Body of pancreas (tissue), 4 donors: ENCODE measurements around the gene NEDD4L. TPM values are rescaled to one million over a fixed set of nuclear protein-coding genes. Genes with fewer than 3 reads are reported as not detected.

ENCODE experiments used
- ATAC-seq: fragments of 150-250 bp; one replicate; pipeline ENCODE4 v1.9.1; 2016
- DNase-seq, 4 donors: peaks; one replicate each; pipeline ENCODE4 v3.0.0-alpha.2; 2019
- H3K27ac ChIP-seq, 4 donors: fragments of 200-600 bp; sonication (generic); 1 replicate in 3 of 4; 2 replicates in 1 of 4; pipeline versions ENCODE4 v1.5.1 to v1.6.1; 2016 to 2019; ENCODE audit warnings: mild to moderate bottlenecking in 1 of 4, mixed read lengths in 1 of 4, moderate library complexity in 1 of 4
- H3K27me3 ChIP-seq, 2 donors: fragments of 200-600 bp; sonication (generic); one replicate each; pipeline ENCODE4 v1.6.0; 2016; ENCODE audit warnings: mild to moderate bottlenecking in 1 of 2
- H3K36me3 ChIP-seq, 2 donors: fragments of 200-600 bp; sonication (generic); replicated peaks in 1 of 2; 2 replicates each; pipeline ENCODE4 v1.5.1; 2016; ENCODE audit warnings: low read depth in 2 of 2; ENCODE audit not compliant: insufficient read depth in 1 of 2
- H3K4me1 ChIP-seq: fragments of 200-600 bp; sonication (generic); one replicate; pipeline ENCODE4 v1.6.0; 2016
- H3K4me3 ChIP-seq, 2 donors: fragments of 200-600 bp; sonication (generic); 1 replicate in 1 of 2; 2 replicates in 1 of 2; pipeline ENCODE4 v1.5.1; 2016 to 2019
- H3K9me3 ChIP-seq, 3 donors: fragments of 200-600 bp; sonication (generic); 1 replicate in 2 of 3; 2 replicates in 1 of 3; pipeline ENCODE4 v1.5.1; 2016
- POLR2A ChIP-seq, 3 donors: fragments of 450-650 bp; IDR thresholded peaks; one replicate each; pipeline ENCODE4 v1.6.1; 2016; ENCODE audit warnings: antibody characterized with exemption in 3 of 3, mild to moderate bottlenecking in 2 of 3
- WGBS, 2 donors: methylation state at CpG; one replicate each; pipeline ENCODE4 v1.1.5; 2017; 5-methylcytosine and 5-hydroxymethylcytosine counted together
- intact Hi-C: fragments of 100-400 bp; cut with DNase I; formaldehyde crosslinking; loops from one replicate; pipeline ENCODE4 v1.15.1; 2023
- total RNA-seq, 2 donors: library from RNA; depleted of rRNA; stranded (reverse); fragments of >200 nt; gene quantifications; one replicate each; pipeline ENCODE4 v1.1.0, GENCODE V29; 2016
- TF ChIP-seq, protein P1 (sequence below), 7 experiments: fragments of 450-650 bp in 4 of 7; fragments of 200-600 bp in 3 of 7; sonication (generic) in 3 of 7; IDR thresholded peaks; one replicate each; pipeline ENCODE4 v1.5.1; 2016 to 2019; ENCODE audit warnings: antibody characterized with exemption in 7 of 7

NEDD4L gene
- total RNA-seq, 2 donors from 2014 or later = 105 to 108 TPM

- Histone ChIP-seq H3K4me1 (peaks cover 9% of the 10 kb centered on the region), H3K4me3 (no peak overlapping the region), H3K27ac (no peak overlapping the region), H3K36me3 (peaks cover 0 to 15% of the 10 kb centered on the region in 2 donors), H3K27me3 (no peaks in the 10 kb centered on the region), H3K9me3 (no peaks in the 10 kb centered on the region)
- intact Hi-C loops = loop anchor here (5.0 kb wide), 1 partner anchor 96 kb away; no protein-coding TSS in a partner anchor
- WGBS, 2 donors = 92 to 95% methylated on average over 10 of the region's 10 CpGs
- DNase-seq (no peak), ATAC-seq (no peak)
- TF ChIP-seq, protein P1, sequence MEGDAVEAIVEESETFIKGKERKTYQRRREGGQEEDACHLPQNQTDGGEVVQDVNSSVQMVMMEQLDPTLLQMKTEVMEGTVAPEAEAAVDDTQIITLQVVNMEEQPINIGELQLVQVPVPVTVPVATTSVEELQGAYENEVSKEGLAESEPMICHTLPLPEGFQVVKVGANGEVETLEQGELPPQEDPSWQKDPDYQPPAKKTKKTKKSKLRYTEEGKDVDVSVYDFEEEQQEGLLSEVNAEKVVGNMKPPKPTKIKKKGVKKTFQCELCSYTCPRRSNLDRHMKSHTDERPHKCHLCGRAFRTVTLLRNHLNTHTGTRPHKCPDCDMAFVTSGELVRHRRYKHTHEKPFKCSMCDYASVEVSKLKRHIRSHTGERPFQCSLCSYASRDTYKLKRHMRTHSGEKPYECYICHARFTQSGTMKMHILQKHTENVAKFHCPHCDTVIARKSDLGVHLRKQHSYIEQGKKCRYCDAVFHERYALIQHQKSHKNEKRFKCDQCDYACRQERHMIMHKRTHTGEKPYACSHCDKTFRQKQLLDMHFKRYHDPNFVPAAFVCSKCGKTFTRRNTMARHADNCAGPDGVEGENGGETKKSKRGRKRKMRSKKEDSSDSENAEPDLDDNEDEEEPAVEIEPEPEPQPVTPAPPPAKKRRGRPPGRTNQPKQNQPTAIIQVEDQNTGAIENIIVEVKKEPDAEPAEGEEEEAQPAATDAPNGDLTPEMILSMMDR (IDR thresholded peaks at IDR 0.05) = no peak
Observed at GRCh38 chr18:58396144-58396543, 352.1 kb downstream of the NEDD4L start.

DNA sequence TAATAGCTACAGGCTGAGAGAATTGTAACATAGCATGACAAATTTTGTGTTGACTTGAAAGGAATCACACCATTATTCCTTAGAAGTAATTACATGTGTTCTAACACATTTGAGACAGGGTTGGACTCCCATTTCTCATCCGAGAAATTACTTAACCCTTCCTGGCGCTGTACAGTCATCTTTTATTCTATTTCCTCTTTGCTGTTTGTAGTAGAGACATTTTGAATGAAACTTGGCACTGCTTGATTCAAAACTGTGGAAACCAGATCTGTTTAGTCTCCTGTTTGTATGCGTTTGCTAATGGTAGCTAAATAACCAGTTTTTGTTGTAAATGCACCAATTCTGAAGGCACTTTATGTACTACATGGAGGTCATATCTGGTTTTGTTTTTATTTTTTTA lies 352.9 kb downstream of the NEDD4L start:
- Histone ChIP-seq H3K9me3 (no peaks in the 10 kb centered on the region), H3K27me3 (no peaks in the 10 kb centered on the region), H3K36me3 (peaks cover 0 to 15% of the 10 kb centered on the region in 2 donors), H3K4me1 (peaks cover 3% of the 10 kb centered on the region), H3K27ac (no peak overlapping the region), H3K4me3 (no peak overlapping the region)
- no peak for ATAC-seq
- no peak for DNase-seq
- intact Hi-C loops = loop anchor here (5.0 kb wide), 1 partner anchor 95 kb away; no protein-coding TSS in a partner anchor
- TF ChIP-seq POLR2A (IDR thresholded peaks at IDR 0.05) = no peak
- TF ChIP-seq, protein P1 (IDR thresholded peaks at IDR 0.05) = no peak
- WGBS, 2 donors = 74 to 89% methylated on average over 3 of the region's 3 CpGs

GRCh38 chr18:58397385-58398132 lies 353.5 kb downstream of the NEDD4L start:
- 89 to 93% methylated on average over 9 of the region's 9 CpGs for WGBS, 2 donors
- no peaks in the 10 kb centered on the region for H3K27me3 ChIP-seq
- ATAC-seq (no peak), DNase-seq (no peak)
- no peaks in the 10 kb centered on the region for H3K9me3 ChIP-seq
- peaks cover 9% of the 10 kb centered on the region for H3K4me1 ChIP-seq
- peaks cover 0 to 13% of the 10 kb centered on the region in 2 donors for H3K36me3 ChIP-seq
- no peak overlapping the region for H3K4me3 ChIP-seq
- intact Hi-C loops = loop anchor here (5.0 kb wide), 1 partner anchor 95 kb away; no protein-coding TSS in a partner anchor
- no peak overlapping the region for H3K27ac ChIP-seq
- TF ChIP-seq, protein P1 (IDR thresholded peaks at IDR 0.05) = no peak
- no peak for TF ChIP-seq POLR2A (IDR thresholded peaks at IDR 0.05)

- peaks cover 0 to 7% of the 10 kb centered on the region in 2 donors for H3K36me3 ChIP-seq
- WGBS, 2 donors = 79 to 83% methylated on average over 10 to 11 of the region's 11 CpGs
- peaks cover 21% of the 10 kb centered on the region for H3K4me1 ChIP-seq
- H3K27ac ChIP-seq = no peak overlapping the region
- no peak for ATAC-seq
- no peak overlapping the region for H3K4me3 ChIP-seq
- no peak for DNase-seq
- no peaks in the 10 kb centered on the region for H3K9me3 ChIP-seq
- TF ChIP-seq, protein P1 (IDR thresholded peaks at IDR 0.05) = no peak
- TF ChIP-seq POLR2A (IDR thresholded peaks at IDR 0.05) = no peak
- intact Hi-C loops = loop anchor here (5.0 kb wide), 1 partner anchor 93 kb away; no protein-coding TSS in a partner anchor
- no peaks in the 10 kb centered on the region for H3K27me3 ChIP-seq
Observed at GRCh38 chr18:58398648-58399398, 354.8 kb downstream of the NEDD4L start.
